Measurements from ENCODE around the gene ZDHHC12.

The ZDHHC12 gene

GRCh38 chr9:128684325-128685199 lies 39.4 kb downstream of the ZDHHC12 start:
- peak; percentile 88 for DNase-seq

- DNase-seq = no peak
Measured at GRCh38 chr9:128684065-128684324, 39.9 kb downstream of the ZDHHC12 start.

GRCh38 chr9:128683340-128684064 lies 40.4 kb downstream of the ZDHHC12 start:
- DNase-seq = peak; percentile 55

- DNase-seq = no peak
Measured at GRCh38 chr9:128677794-128678193, 46.1 kb downstream of the ZDHHC12 start.

GRCh38 chr9:128675382-128675781 lies 48.5 kb downstream of the ZDHHC12 start:
- no peak for DNase-seq

Measured in activated CD4-positive, alpha-beta T cell treated with anti-CD3 and anti-CD28 coated beads for 48 hours (primary cell).